Esophagus mucosa (tissue), 1 donor: ENCODE results near the gene C2orf68. TPM values are rescaled to one million over a fixed set of nuclear protein-coding genes. Genes with fewer than 3 reads are reported as not detected.
"Not testable (repeated sequence)": the region's sequence is repeated elsewhere in the genome, so short reads cannot be mapped to it uniquely, and the experiment has no call there.

Experiments
- ATAC-seq: fragments of 200-7000 bp; cut with Tn5 transposase; one replicate; pipeline ENCODE4 v1.9.1; 2020
- total RNA-seq: library from RNA; stranded (reverse); gene quantifications from one replicate; pipeline ENCODE4 v1.2.4, GENCODE V29; 2023
- donor health status: DM: yes; HTN: yes; CAD: no.

The C2orf68 gene
- total RNA-seq, 1 donor from 2014 or later, result 23.7 TPM

DNA sequence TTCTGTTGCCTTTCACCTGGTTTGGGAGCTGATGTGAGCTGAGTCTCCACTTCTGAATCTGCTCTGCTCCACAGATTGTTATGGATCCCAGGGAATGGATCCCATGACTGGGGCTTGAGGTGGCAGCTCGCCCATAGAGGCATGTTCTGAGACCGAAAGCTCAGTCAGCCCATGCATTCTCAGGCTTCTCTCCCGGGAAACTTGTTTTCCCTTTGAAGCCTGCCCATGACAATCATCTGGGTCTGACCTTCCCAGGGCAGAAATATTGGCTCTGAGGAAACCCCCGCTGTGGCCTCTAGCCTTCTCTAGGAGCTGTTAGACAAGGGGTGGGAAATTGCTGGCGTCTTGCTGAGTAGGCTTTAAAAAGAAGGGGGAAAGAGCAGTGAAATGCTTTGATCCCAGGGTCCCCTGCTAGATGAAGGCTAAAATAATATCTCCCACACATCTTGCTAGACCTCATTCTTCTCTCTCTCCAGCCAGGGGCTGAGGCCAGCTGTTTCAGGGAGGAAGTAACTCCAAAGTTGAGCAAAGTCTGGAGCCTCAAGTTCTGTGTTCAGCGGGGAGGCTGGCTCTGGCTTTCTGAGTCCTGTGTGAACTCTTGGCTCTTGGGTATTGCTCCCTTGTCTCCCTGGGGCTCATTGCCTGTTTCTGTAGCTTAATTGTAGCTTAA, 32.5 kb downstream of the C2orf68 start:
- no peak for ATAC-seq

DNA sequence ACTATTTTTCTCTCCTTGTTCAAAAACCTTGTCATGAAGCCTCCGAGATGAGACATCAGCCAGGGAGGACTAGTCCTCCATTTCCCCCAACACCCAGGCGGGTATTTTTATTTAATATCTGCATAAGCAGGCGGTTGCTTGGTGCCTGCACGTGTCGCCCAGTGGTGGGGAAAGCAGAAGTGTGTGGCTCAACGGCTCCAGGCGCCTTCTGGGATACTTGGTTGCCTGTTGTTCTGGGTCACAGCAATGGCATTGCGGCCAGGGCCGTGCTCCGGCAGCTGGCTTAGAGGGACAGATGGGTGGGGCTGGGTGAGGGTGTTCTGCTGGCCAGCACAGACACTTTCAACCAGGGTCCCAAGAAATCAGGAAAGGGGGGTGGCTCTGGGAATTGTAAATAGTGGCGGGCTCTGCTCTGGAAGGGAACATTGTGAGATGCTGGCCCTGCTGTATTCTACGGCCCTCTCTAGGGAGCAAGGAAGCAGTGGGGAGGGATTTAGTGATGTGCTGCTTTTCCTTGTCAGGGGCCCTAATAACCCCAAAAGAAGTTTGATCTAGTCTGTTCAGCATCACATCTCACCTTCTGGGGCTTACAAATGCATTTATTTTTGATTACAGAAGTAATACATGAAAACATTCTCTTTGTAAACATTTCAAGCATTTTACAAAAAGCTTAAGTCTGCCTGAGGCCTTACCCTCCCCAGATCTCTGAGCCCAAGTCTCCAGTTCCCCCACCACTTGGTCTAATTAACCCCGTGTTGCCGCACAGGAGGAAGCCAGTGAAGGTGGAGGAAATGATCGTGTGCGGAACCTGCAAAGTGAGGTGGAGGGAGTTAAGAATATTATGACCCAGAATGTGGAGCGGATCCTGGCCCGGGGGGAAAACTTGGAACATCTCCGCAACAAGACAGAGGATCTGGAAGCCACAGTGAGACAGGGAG, 33.4 kb downstream of the C2orf68 start:
- peak; percentile 39 for ATAC-seq

DNA sequence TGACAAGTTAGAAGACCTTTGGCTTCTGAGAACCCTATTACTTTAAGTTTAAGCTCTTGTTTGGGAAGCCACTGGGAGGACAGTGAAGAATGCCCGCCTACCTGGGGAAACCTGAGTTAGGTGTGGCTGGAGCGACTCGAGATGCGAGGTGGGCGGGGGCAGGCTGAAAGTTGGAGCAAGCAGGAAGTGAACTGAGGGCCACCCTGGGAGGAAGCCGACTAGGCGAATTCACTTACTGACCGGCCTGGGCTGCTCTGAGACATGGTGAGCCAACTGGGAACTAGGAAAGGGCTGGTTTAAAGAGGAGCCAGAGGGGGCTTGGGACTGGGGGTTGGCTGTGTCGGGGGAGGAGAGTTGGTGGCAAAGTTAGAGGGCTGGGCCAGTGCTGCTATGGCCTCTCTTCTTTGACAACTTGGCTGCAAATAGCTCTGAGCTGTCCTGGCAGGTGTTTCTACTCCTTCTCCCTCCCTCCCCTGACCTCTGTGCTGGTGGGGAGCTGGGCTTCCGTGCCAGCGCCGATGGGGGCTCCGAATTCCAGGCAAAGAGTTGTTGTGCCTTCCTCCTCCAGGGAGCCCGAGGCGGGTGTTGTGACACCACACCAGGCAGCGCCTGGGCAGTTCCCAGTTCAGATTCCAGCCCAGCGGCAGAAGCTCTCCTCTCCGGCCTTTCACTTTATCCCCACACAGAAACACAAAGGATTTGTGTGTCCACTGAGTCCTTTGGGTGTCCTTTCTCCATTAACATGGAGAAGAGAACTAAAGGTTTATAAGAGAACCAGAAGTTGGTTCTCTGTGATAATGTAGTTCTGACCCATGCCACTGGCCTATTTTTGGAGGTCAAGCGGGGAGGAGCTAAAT, 34.3 kb downstream of the C2orf68 start, which contains the start of gene VAMP8:
Gene VAMP8 (plus strand): TSS at position 201 of the 857 bp plus-strand sequence. CDS start 61 bp downstream, at position 262.
- ATAC-seq, result peak; percentile 91

DNA sequence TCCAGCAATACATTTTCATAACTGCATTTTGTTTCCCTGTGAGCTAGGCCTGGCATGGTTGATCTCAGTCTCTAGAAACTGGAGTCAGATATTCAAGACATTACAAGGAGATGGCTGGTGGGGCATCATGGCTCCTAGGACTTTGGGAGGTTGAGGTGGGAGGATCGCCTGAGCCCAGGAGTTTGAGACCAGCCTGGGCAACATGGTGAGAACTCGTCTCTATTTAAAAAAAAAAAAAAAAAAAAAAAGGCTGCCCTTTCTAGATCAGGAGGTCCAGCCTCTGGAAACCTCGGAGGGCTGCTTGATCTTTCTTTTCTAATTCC, 34.8 kb downstream of the C2orf68 start:
- ATAC-seq, result no peak

DNA sequence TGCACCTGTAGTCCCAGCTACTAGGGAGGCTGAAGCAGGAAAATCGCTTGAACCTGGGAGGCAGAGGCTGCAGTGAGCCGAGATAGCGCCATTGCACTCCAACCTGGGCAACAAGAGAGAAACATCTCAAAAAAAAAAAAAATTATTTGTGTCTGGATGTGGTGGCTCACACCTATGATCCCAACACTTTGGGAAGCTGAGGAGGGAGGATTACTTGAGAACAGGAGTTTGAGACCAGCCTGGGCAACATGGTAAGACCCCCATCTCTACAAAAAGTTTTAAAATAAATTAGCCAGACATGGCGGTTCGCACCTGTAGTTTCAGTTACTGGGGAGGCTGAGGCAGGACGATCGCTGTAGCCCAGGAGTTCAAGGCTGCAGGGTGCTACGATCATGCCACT, 36.1 kb downstream of the C2orf68 start:
- no peak for ATAC-seq

DNA sequence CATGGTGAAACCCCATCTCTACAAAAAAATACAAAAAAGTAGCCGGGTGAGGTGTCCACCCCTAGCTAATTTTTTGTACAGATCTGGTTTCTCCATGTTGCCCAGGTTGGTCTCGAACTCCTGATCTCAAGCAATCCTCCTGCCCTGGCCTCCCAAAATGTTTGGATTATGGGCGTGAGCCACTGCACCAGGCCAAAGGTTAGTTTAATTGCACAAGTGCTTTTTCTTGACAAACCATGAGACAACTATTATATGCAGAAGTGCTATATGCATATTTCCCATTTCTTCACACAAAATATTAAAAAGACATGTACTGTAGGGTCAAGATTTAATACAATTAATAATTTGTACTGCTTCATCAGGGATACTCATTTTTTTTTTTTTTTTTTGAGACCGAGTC, 45.6 kb downstream of the C2orf68 start:
- ATAC-seq, result no peak

DNA sequence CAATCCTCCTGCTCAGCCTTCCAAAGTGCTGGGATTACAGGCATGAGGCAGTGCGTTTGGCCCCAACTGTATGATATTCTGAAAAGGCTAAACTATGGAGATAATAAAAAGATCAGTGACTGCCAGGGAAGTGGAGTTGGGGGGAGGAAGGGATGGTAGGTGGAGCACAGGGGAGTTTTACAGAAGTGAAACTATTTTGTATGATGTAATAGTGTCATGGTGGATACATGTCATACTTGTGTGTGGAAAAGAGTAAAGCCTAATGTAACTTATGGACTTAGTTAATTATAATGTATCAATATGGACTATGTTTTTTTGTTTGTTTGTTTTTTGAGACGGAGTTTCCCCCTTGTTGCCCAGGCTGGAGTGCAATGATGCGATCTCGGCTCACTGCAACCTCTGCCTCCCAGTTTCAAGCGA, 47.7 kb downstream of the C2orf68 start:
- ATAC-seq, result no peak

DNA sequence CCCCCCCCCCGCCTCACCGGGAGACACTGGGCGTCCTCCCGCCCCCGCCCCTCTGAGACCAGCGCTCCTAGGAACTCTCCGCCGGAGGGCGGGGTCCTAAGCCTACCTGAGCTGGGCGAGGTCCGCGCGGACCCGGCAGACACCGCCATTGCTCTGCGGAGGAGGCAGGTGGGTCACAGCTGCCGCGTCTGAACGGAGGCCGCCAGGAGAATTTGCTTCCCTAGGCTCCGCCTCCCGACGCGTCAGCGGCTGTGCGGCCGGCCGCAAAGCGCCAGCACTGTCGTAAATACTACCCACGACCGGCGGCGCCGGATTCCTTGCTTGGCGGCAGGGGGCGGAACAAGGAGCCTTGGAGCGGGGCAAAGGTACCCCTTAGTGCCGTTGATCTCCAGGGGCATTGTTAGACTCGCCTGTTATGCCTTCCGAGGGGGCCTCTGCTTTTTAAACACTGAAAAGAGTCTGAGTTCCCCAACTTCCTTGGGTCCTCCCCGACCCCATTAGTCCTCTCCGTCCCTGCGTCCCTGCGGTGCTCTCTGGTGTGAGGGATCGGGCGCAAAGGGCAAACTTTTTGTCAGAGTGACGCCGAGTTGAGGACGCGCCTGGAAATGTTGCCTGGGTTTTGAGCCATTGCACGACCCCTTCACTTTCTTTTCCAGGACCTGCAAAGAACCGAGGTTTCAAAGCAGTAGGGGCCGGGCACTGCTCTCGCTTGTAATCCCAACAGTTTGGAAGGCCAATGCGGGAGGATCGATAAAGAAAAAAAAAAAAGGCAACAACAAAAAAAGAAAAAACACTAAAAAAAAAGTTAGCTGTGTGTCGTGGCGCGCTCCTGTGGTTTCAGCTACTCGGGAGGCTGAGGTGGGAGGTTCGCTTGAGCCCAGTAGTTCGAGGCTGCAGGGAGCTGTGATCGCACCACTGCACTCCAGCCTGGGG, 50.3 kb downstream of the C2orf68 start, which contains the start of gene GGCX:
Gene GGCX (minus strand): TSS at position 214 of the 933 bp plus-strand sequence. CDS start 65 bp downstream, at position 149.
- ATAC-seq, result peak; percentile 98

DNA sequence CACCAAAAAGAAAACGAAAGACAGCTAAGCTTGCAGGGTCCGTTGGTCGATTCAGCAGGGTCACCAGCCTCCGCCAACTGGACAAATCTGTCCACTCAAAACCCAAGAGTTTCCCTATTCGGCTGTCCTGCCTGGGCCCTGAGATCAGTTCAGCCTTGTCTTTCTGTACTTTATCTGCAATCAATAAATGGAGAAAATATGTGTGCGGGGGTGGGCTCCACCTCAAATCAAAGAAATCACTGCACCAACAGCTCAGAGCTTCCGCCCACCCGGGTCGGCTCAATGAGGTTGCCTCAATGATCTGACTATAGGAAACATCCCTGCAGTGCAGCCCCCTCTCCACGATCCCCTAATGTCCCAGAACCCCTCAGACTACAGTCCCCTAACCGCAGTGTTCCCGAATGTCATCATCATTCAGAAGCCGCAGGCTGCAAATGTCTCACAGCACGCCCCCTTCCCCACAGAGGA, 51.0 kb downstream of the C2orf68 start:
- no peak for ATAC-seq

DNA sequence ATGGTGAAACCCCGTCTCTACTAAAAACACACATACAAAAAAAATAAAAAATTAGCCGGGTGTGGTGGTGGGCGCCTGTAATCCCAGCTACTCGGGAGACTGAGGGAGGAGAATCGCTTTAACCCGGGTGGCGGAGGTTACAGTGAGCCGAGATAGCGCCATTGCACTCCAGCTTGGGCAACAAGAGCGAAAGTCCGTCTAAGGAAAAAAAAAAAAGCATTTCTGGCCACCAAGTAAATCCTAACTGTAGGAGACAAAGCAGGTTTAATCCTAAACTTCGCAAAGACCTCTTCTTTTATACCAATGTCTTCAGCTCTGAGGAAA, 51.5 kb downstream of the C2orf68 start:
- not testable (repeated sequence) for ATAC-seq

DNA sequence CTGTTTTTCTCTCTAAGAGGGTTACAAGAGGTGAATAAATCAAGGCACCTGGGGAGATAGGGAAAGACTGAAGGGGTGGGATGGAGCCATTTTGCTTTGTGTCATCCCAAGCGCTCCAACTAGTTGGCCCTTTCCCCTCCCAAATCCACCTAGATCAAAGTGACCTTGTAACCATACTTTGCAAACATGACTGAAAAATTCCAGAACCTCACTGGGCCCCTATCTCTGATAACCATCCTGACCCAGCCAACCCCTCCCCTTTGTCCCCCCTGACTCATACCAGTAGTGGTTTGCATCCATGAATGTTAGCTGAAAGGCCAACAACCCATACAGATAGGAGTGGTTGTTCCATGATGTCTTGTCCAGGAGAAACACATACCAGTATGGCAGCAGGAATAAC, 53.7 kb downstream of the C2orf68 start:
- no peak for ATAC-seq

DNA sequence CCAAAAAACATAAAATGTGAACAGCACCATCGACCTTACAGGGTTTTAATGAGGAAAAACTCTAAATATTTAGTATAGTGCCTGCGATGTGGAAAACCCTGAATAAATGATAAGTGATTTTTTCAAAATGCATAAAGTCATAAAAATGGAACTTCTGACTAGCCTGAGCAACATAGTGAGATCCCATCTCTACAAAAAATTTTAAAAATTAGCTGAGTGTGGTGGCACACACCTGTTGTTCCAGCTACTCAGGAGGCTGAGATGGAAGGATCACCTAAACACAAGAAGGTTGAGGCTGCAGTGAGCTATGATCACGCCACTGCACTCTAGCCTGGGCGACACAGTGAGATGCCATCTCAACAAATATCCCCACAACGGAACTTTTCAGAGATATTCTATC, 54.7 kb downstream of the C2orf68 start:
- ATAC-seq, result no peak

Other genes with a start within 250 kb of the C2orf68 start
- 295 TPM for gene CAPG, start 201.7 kb downstream of the C2orf68 start, total RNA-seq
- gene SH2D6, start 193.4 kb downstream of the C2orf68 start, total RNA-seq, result 0.12 TPM
- 235 TPM for gene MAT2A, start 72.9 kb downstream of the C2orf68 start, total RNA-seq
- gene GGCX, start 50.6 kb downstream of the C2orf68 start, total RNA-seq, result 26.5 TPM
- gene VAMP8, start 34.5 kb downstream of the C2orf68 start, total RNA-seq, result 264 TPM
- gene VAMP5, start 27.6 kb downstream of the C2orf68 start, total RNA-seq, result 24.2 TPM
- gene RNF181, start 16.3 kb downstream of the C2orf68 start, total RNA-seq, result 95.2 TPM
- 7.9 TPM for gene TMEM150A, start 9.4 kb downstream of the C2orf68 start, total RNA-seq
- gene USP39, start 4.1 kb upstream of the C2orf68 start, total RNA-seq, result 28.2 TPM
- 0.84 TPM for gene SFTPB, start 56.1 kb upstream of the C2orf68 start, total RNA-seq
- 0.44 TPM for gene GNLY, start 82.3 kb upstream of the C2orf68 start, total RNA-seq
- 1.2 TPM for gene ATOH8, start 141.9 kb upstream of the C2orf68 start, total RNA-seq